Measurements from ENCODE around the gene PSMB5. TPM values are rescaled to one million over a fixed set of nuclear protein-coding genes. Genes with fewer than 3 reads are reported as not detected.

PSMB5 gene
- total RNA-seq, 2 donors from 2014 or later: 47.4 to 79.7 TPM

DNA sequence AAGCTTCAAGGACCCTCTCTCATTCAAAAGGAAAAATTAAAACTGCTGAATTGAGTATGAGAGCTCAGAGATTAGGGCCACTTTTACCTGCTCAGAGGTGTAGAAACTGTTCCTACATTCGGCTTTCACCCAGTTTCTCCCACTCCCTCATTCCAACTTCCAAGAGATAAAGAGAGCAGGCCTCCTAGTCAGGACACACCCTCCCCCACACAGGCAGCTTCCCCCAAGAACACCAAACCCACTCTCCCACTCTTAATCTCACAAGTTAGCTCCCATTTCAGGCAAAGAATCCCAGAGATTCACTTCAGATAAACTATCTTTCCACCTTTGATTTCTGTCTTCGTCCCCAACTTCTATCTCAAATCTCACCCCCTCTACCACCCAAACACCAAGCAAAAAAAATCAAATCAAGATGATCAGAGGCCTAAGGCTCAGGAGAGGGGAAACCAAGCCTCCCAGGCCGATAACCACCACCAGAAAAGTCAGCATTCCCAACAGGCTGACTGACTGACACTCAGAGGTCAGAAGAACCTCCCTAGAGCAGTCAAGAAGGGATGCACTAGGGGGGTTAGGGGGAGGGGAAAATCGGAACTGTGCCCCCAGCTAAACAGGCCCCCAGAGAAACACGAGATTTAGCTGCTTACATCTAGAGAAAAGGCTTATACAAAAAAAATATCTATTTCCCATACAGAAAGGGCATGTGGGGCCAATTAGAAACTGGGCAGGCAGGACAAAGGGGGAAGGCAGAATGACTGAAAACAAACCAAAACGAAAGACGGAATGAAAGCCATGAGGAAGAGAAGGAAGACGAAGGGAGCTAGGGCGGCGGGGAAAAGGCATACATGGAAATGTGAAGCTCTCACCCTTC, 35.8 kb upstream of the PSMB5 start:
- peak overlapping the region; percentile 90 for H3K4me3 ChIP-seq
- TF ChIP-seq, protein P1, sequence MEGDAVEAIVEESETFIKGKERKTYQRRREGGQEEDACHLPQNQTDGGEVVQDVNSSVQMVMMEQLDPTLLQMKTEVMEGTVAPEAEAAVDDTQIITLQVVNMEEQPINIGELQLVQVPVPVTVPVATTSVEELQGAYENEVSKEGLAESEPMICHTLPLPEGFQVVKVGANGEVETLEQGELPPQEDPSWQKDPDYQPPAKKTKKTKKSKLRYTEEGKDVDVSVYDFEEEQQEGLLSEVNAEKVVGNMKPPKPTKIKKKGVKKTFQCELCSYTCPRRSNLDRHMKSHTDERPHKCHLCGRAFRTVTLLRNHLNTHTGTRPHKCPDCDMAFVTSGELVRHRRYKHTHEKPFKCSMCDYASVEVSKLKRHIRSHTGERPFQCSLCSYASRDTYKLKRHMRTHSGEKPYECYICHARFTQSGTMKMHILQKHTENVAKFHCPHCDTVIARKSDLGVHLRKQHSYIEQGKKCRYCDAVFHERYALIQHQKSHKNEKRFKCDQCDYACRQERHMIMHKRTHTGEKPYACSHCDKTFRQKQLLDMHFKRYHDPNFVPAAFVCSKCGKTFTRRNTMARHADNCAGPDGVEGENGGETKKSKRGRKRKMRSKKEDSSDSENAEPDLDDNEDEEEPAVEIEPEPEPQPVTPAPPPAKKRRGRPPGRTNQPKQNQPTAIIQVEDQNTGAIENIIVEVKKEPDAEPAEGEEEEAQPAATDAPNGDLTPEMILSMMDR (IDR thresholded peaks at IDR 0.05): no peak
- H3K36me3 ChIP-seq: peaks cover 45% of the 10 kb centered on the region
- peaks cover 16 to 30% of the 10 kb centered on the region in 2 donors for H3K4me1 ChIP-seq (ENCODE audit: control insufficient read depth in 1 of 2, low read depth in 2 of 2)
- H3K27me3 ChIP-seq (replicated peaks; ENCODE audit: insufficient read depth): no peaks in the 10 kb centered on the region
- peak overlapping the region; percentile 4 to 78 for H3K27ac ChIP-seq
- DNase-seq (ENCODE audit: low spot score) (no peak), ATAC-seq (ENCODE audit: insufficient number of reproducible peaks, low FRiP score, low read depth) (no peak)
- no peaks in the 10 kb centered on the region for H3K9me3 ChIP-seq

DNA sequence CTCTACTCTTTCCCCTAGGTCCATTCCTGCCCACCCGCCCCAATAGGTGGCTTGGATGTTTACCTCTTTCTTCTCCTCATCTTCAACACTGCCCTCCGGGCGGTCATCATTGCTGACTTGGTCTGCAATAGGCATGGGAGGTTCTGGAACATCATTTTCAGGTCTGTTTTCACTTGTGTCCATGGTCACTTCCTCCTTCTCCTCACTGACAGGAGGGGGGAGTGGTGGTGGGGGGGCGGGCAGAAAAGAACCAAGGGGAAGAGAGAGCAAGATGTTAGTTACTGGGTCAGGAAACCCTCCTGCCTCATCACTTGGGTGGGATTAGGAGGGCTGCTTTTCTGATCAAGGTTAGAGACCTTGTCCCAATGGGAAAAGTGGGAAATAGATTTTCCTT, 34.7 kb upstream of the PSMB5 start:
- Histone ChIP-seq H3K36me3 (peaks cover 51% of the 10 kb centered on the region), H3K9me3 (no peaks in the 10 kb centered on the region), H3K4me1 (ENCODE audit: control insufficient read depth in 1 of 2, low read depth in 2 of 2) (peaks cover 16 to 30% of the 10 kb centered on the region in 2 donors), H3K27me3 (replicated peaks; ENCODE audit: insufficient read depth) (no peaks in the 10 kb centered on the region), H3K27ac (no peak overlapping the region), H3K4me3 (no peak overlapping the region)
- ATAC-seq (ENCODE audit: insufficient number of reproducible peaks, low FRiP score, low read depth) (no peak), DNase-seq (ENCODE audit: low spot score) (no peak)
- TF ChIP-seq, protein P1 (IDR thresholded peaks at IDR 0.05): no peak

DNA sequence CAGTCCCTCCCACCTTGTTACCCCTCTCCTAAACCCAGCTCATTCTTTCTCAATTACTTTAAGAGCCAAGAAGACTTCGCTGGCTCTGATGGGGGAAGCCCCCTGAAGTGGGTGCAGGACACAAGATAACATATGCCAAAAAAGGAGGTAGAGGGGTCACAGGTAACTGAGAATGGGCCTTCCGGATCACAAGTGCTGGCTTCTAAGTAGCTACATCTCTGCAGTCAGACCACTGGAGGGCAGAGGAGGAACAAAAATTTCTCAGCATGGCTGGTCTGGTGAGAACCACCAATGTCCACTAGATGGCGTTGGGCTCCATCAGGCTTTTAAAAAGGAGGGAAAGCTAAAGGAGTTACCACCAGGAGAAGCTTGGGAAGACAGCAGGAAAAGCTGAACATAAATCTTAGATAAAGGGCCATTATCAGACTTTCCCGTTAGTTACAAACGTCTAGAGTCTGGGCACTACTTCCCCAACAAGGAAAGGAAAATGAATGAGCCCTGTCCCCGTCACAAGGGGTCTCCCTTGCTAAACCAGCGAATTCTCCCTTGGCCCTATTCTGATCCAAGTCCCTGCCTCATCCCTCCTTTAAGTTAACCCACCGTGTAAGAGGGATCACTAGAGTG, 34.2 kb upstream of the PSMB5 start:
- H3K27me3 ChIP-seq (replicated peaks; ENCODE audit: insufficient read depth): no peaks in the 10 kb centered on the region
- no peaks in the 10 kb centered on the region for H3K9me3 ChIP-seq
- ATAC-seq (ENCODE audit: insufficient number of reproducible peaks, low FRiP score, low read depth): peak; percentile 92
- no peak overlapping the region for H3K4me3 ChIP-seq
- DNase-seq (ENCODE audit: low spot score): no peak
- H3K4me1 ChIP-seq (ENCODE audit: control insufficient read depth in 1 of 2, low read depth in 2 of 2): peaks cover 16 to 30% of the 10 kb centered on the region in 2 donors
- TF ChIP-seq, protein P1 (IDR thresholded peaks at IDR 0.05): peak; percentile 94
- H3K36me3 ChIP-seq: peaks cover 51% of the 10 kb centered on the region
- H3K27ac ChIP-seq: no peak overlapping the region

DNA sequence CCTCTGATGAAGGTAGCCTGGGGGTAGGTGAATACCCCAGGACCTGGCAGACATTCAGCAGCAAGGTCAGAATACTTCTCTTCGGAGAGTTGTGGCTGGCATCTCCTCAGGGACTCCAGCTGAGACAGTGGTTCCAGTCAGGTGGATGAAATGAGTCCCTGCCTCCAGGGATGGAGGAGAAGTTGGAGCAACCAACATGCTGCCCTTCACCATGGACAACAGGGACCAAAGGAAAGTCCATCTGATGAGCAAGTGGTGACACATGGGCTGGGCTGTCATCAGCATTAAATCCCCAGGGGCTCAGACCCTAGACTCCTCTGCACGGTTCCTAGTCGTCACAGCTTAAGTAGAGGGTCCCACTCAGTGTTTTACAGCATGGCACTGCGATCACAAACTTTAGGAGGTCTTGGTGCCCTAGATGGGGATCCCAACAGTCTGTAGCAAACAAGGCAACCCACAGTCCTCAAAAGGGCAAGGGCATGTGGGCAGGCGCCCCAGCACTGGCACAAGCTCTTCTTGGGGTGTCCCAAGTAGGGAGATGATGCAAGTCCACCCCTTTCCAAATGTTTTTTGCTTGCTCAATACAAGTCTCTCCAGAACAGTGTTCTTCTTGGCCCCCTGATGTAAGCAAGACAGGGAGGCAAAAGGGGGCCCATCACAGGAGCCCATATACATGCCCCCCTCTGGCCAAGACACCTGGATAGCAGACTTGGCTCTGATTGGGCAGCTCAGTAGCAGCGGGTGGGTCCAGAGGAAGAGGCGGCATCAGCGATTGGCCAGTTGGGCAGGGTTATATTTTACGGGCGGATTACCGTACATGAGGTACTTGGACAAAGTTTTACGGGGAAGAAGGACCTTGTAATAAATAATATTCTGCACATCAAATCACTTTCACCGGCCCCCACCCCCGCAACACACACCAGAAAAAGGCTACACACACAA, 33.4 kb upstream of the PSMB5 start:
- Histone ChIP-seq H3K36me3 (peaks cover 54% of the 10 kb centered on the region), H3K4me1 (ENCODE audit: control insufficient read depth in 1 of 2, low read depth in 2 of 2) (peaks cover 16 to 30% of the 10 kb centered on the region in 2 donors), H3K4me3 (no peak overlapping the region), H3K27me3 (replicated peaks; ENCODE audit: insufficient read depth) (no peaks in the 10 kb centered on the region), H3K27ac (no peak overlapping the region), H3K9me3 (no peaks in the 10 kb centered on the region)
- ATAC-seq (ENCODE audit: insufficient number of reproducible peaks, low FRiP score, low read depth): no peak
- no peak for DNase-seq (ENCODE audit: low spot score)
- TF ChIP-seq, protein P1 (IDR thresholded peaks at IDR 0.05): no peak
